ENCODE data around the gene TOMM5. TPM values are rescaled to one million over a fixed set of nuclear protein-coding genes. Genes with fewer than 3 reads are reported as not detected.

Gene TOMM5
- total and polyA plus RNA-seq, 2 of the 4 experiments (the other 2 are of a cell fraction): 159 to 206 TPM

DNA sequence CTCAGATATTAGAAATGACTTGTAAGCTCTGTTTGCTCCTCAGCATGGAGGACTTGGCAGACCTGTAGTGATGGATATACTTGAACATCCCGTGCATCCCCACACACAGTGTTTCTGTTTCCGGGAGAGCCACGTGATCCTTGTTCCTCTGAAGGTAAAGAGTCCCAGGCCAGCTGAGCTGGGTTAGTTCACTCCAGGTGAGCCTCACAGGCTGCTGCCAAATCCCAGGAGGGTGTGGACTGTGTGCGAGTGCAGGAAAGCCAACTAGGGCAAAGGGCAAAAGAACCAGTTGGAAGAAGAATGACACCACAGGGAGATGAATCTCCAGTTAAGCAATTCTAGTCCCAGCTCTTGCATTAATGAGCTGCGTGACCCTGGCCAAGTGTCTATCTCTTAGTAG is 10.4 kb upstream of the TOMM5 start:
- Histone ChIP-seq H3K56ac (ENCODE audit: extremely low read depth, insufficient read depth, low read length) (no peak overlapping the region), H3K18ac (ENCODE audit: low read depth, low read length) (no peak overlapping the region), H4K20me1 (ENCODE audit: insufficient read depth, low read length) (no peaks in the 10 kb centered on the region), H4K5ac (ENCODE audit: low read depth, low read length) (no peak overlapping the region), H3K4ac (ENCODE audit: low read depth, low read length) (no peak overlapping the region), H2AK9ac (replicated peaks; ENCODE audit: low read depth, low read length, poor library complexity) (no peak overlapping the region), H4K8ac (ENCODE audit: low read depth in 2 of 2, low read length in 2 of 2) (no peak overlapping the region), H3K9me3 (ENCODE audit: control insufficient read depth, insufficient read depth, low read length) (no peaks in the 10 kb centered on the region), H3K23ac (ENCODE audit: low read depth, low read length) (no peak overlapping the region), H2BK15ac (ENCODE audit: low read depth, low read length) (no peak overlapping the region), H3K9me1 (ENCODE audit: insufficient read depth, low read length) (no peaks in the 10 kb centered on the region), H2BK5ac (ENCODE audit: low read depth, low read length, poor library complexity, severe bottlenecking) (no peak overlapping the region), H3K27me3 (ENCODE audit: control insufficient read depth, insufficient read depth, low read length) (peaks cover 27% of the 10 kb centered on the region), H3K4me1 (ENCODE audit: control insufficient read depth, insufficient read depth, low read length) (no peaks in the 10 kb centered on the region), H2AK5ac (ENCODE audit: low read depth, low read length) (no peak overlapping the region), H3K9ac (ENCODE audit: low read depth, low read length) (no peak overlapping the region), H3K4me3 (ENCODE audit: insufficient read depth, low read depth, low read length) (no peak overlapping the region), H3K4me2 (ENCODE audit: low read depth, low read length) (no peak overlapping the region), H3K27ac (ENCODE audit: insufficient read depth, low read length) (no peak overlapping the region), H3K36me3 (ENCODE audit: control insufficient read depth, insufficient read depth, low read length) (no peaks in the 10 kb centered on the region), H2AFZ (replicated peaks; ENCODE audit: low read length, poor library complexity) (no peak overlapping the region), H4K91ac (ENCODE audit: insufficient read depth, low read depth, low read length) (no peak overlapping the region), H2BK20ac (ENCODE audit: low read depth, low read length) (no peak overlapping the region), H3K79me1 (ENCODE audit: low read depth in 1 of 2, low read length in 2 of 2) (no peaks in the 10 kb centered on the region), H3K14ac (replicated peaks; ENCODE audit: low read depth, low read length) (no peak overlapping the region), H2BK120ac (ENCODE audit: low read depth, low read length) (no peak overlapping the region)
- 76% methylated on average over 3 of the region's 5 CpGs; no CpG with 5 or more reads in 1 of the 2 experiments for WGBS, 2 experiments (ENCODE audit: extremely low coverage in 2 of 2, insufficient read length in 1 of 2)
- ATAC-seq (ENCODE audit: low read depth) (no peak), DNase-seq (no peak)
- TF ChIP-seq NFE2L2 (IDR thresholded peaks at IDR 0.05; ENCODE audit: low read depth, low read length) (no peak), BHLHE40 (IDR thresholded peaks at IDR 0.05; ENCODE audit: low read depth, low read length) (no peak), MAFK (IDR thresholded peaks at IDR 0.05; ENCODE audit: low read depth, low read length) (no peak), FOS (IDR thresholded peaks at IDR 0.05; ENCODE audit: low read depth, low read length) (no peak), RAD21 (IDR thresholded peaks at IDR 0.05; ENCODE audit: low read length) (no peak), POLR2A (IDR thresholded peaks at IDR 0.05; ENCODE audit: low read depth, low read length) (no peak), RCOR1 (IDR thresholded peaks at IDR 0.05; ENCODE audit: insufficient replicate concordance, low read length) (no peak), RFX5 (IDR thresholded peaks at IDR 0.05; ENCODE audit: low read depth, low read length) (no peak), SMC3 (IDR thresholded peaks at IDR 0.05; ENCODE audit: low read depth, low read length) (no peak), MAZ (IDR thresholded peaks at IDR 0.05; ENCODE audit: borderline replicate concordance, low read depth, low read length) (no peak)
- TF ChIP-seq, protein P1, sequence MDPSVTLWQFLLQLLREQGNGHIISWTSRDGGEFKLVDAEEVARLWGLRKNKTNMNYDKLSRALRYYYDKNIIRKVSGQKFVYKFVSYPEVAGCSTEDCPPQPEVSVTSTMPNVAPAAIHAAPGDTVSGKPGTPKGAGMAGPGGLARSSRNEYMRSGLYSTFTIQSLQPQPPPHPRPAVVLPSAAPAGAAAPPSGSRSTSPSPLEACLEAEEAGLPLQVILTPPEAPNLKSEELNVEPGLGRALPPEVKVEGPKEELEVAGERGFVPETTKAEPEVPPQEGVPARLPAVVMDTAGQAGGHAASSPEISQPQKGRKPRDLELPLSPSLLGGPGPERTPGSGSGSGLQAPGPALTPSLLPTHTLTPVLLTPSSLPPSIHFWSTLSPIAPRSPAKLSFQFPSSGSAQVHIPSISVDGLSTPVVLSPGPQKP (IDR thresholded peaks at IDR 0.05; ENCODE audit: borderline replicate concordance, low read depth, low read length): no peak
- TF ChIP-seq, protein P2, sequence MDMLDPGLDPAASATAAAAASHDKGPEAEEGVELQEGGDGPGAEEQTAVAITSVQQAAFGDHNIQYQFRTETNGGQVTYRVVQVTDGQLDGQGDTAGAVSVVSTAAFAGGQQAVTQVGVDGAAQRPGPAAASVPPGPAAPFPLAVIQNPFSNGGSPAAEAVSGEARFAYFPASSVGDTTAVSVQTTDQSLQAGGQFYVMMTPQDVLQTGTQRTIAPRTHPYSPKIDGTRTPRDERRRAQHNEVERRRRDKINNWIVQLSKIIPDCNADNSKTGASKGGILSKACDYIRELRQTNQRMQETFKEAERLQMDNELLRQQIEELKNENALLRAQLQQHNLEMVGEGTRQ (IDR thresholded peaks at IDR 0.05; ENCODE audit: low read depth, low read length): no peak
- TF ChIP-seq, protein P3, sequence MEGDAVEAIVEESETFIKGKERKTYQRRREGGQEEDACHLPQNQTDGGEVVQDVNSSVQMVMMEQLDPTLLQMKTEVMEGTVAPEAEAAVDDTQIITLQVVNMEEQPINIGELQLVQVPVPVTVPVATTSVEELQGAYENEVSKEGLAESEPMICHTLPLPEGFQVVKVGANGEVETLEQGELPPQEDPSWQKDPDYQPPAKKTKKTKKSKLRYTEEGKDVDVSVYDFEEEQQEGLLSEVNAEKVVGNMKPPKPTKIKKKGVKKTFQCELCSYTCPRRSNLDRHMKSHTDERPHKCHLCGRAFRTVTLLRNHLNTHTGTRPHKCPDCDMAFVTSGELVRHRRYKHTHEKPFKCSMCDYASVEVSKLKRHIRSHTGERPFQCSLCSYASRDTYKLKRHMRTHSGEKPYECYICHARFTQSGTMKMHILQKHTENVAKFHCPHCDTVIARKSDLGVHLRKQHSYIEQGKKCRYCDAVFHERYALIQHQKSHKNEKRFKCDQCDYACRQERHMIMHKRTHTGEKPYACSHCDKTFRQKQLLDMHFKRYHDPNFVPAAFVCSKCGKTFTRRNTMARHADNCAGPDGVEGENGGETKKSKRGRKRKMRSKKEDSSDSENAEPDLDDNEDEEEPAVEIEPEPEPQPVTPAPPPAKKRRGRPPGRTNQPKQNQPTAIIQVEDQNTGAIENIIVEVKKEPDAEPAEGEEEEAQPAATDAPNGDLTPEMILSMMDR (conservative IDR thresholded peaks at IDR 0.05; ENCODE audit: low read depth, low read length): no peak
- intact Hi-C loops (cut with micrococcal nuclease) (no loop called here), dilution Hi-C loops (cut with HindIII; ENCODE audit: low sequenced_read_pairs, unreplicated experiment) (no loop called here), in situ Hi-C loops (cut with MboI; ENCODE audit: low sequenced_read_pairs) (no loop called here)
- ChIA-PET CTCF (no interaction called here), POLR2A (ENCODE audit: unreplicated experiment) (no interaction called here)
- BruUV-seq (replicated peaks): no TSS peak
